Neural progenitor cell (in vitro differentiated cells): ENCODE data around the gene RPH3AL. TPM values are rescaled to one million over a fixed set of nuclear protein-coding genes. Genes with fewer than 3 reads are reported as not detected.

Experiments
- DNase-seq: peaks from one replicate; pipeline ENCODE4 v3.0.0-alpha.2; 2016; ENCODE audit warnings: low spot score
- H2AFZ ChIP-seq: fragments of 200-600 bp; sonication (generic); replicated peaks from 2 replicates; pipeline ENCODE4 v1.6.1; 2016; ENCODE audit warnings: antibody characterized with exemption
- H3F3A ChIP-seq: fragments of 200-600 bp; sonication (generic); 2 replicates; pipeline ENCODE4 v1.6.1; 2016; ENCODE audit warnings: antibody characterized with exemption, low read depth
- H3K27ac ChIP-seq: fragments of 200-600 bp; sonication (generic); 2 replicates; pipeline ENCODE4 v1.5.1; 2016; ENCODE audit warnings: mild to moderate bottlenecking
- H3K27me3 ChIP-seq: fragments of 200-600 bp; sonication (generic); 2 replicates; pipeline ENCODE4 v1.6.1; 2016; ENCODE audit warnings: mild to moderate bottlenecking, moderate library complexity
- H3K36me3 ChIP-seq: fragments of 200-600 bp; sonication (generic); 2 replicates; pipeline ENCODE4 v1.5.1; 2016
- H3K4me1 ChIP-seq: fragments of 200-600 bp; sonication (generic); 2 replicates; pipeline ENCODE4 v1.6.1; 2016; ENCODE audit warnings: mixed run types
- H3K4me2 ChIP-seq: fragments of 200-600 bp; sonication (generic); 2 replicates; pipeline ENCODE4 v1.6.1; 2016
- H3K4me3 ChIP-seq: fragments of 200-600 bp; sonication (generic); 2 replicates; pipeline ENCODE4 v1.5.1; 2016
- H3K79me2 ChIP-seq: fragments of 200-600 bp; sonication (generic); 2 replicates; pipeline ENCODE4 v1.6.1; 2016; ENCODE audit warnings: low read depth
- H3K9ac ChIP-seq: fragments of 200-600 bp; sonication (generic); 2 replicates; pipeline ENCODE4 v1.6.1; 2016
- H3K9me3 ChIP-seq: fragments of 200-600 bp; sonication (generic); 2 replicates; pipeline ENCODE4 v1.5.1; 2016; ENCODE audit warnings: low read depth
- H4K20me1 ChIP-seq: fragments of 200-600 bp; sonication (generic); 2 replicates; pipeline ENCODE4 v1.6.1; 2016; ENCODE audit warnings: low read depth
- H3K27ac Mint-ChIP-seq: 3 replicates; pipeline ENCODE4 v1.8.0; 2021; ENCODE audit warnings: mixed read lengths
- H3K27me3 Mint-ChIP-seq: 2 replicates; pipeline ENCODE4 v1.8.0; 2022; ENCODE audit warnings: low read depth, mild to moderate bottlenecking, inconsistent platforms, moderate library complexity, mixed read lengths; ENCODE audit not compliant: insufficient read depth
- H3K36me3 Mint-ChIP-seq: 3 replicates; pipeline ENCODE4 v1.8.0; 2021; ENCODE audit warnings: mixed read lengths
- H3K4me1 Mint-ChIP-seq: 3 replicates; pipeline ENCODE4 v1.8.0; 2021; ENCODE audit warnings: mixed read lengths
- H3K4me3 Mint-ChIP-seq: 3 replicates; pipeline ENCODE4 v1.8.0; 2021; ENCODE audit warnings: mild to moderate bottlenecking, moderate library complexity, mixed read lengths
- H3K9me3 Mint-ChIP-seq: 3 replicates; pipeline ENCODE4 v1.8.0; 2020; ENCODE audit warnings: mixed read lengths
- CTCF ChIP-seq: fragments of 200-600 bp; sonication (generic); IDR thresholded peaks from 2 replicates; pipeline ENCODE4 v1.5.1; 2017; ENCODE audit warnings: antibody characterized with exemption, mild to moderate bottlenecking
- EZH2 ChIP-seq: fragments of 200-600 bp; sonication (generic); IDR thresholded peaks from 2 replicates; pipeline ENCODE4 v1.6.1; 2017; ENCODE audit warnings: antibody characterized with exemption, mild to moderate bottlenecking, moderate library complexity
- EZH2phosphoT487 ChIP-seq: fragments of 200-600 bp; sonication (generic); IDR thresholded peaks from 2 replicates; pipeline ENCODE4 v1.6.1; 2017; ENCODE audit warnings: antibody characterized with exemption
- total RNA-seq: library from RNA; depleted of rRNA; stranded (reverse); fragments of >200 nt; gene quantifications from 2 replicates; pipeline ENCODE4 v1.2.3, GENCODE V29; 2015; ENCODE audit warnings: low replicate concordance

RPH3AL gene
- total RNA-seq, 1 donor from 2014 or later, result 7.5 TPM

- H3K27me3 ChIP-seq, result peaks cover 73% of the 10 kb centered on the region
- Mint-ChIP-seq H3K27me3 (peaks cover 53% of the 10 kb centered on the region), H3K4me3 (no peak overlapping the region), H3K27ac (no peak overlapping the region), H3K9me3 (peaks cover 4% of the 10 kb centered on the region), H3K36me3 (peaks cover 2% of the 10 kb centered on the region), H3K4me1 (peaks cover 17% of the 10 kb centered on the region)
- no peak for DNase-seq
- no peak overlapping the region for H3K4me3 ChIP-seq
- H3K4me1 ChIP-seq, result peaks cover 34% of the 10 kb centered on the region
- H3F3A ChIP-seq, result peaks cover 15% of the 10 kb centered on the region
- H3K9me3 ChIP-seq, result no peaks in the 10 kb centered on the region
- no peaks in the 10 kb centered on the region for H3K79me2 ChIP-seq
- H2AFZ ChIP-seq, result no peak overlapping the region
- no peak overlapping the region for H3K4me2 ChIP-seq
- H3K27ac ChIP-seq, result no peak overlapping the region
- H3K36me3 ChIP-seq, result no peaks in the 10 kb centered on the region
- H3K9ac ChIP-seq, result no peak overlapping the region
- H4K20me1 ChIP-seq, result peaks cover 13% of the 10 kb centered on the region
- TF ChIP-seq CTCF (no peak), EZH2 (peak; percentile 19), EZH2phosphoT487 (no peak)
Measured at GRCh38 chr17:183021-183420, 169.6 kb downstream of the RPH3AL start.

GRCh38 chr17:182050-182751 is 170.4 kb downstream of the RPH3AL start:
- Mint-ChIP-seq H3K9me3 (peaks cover 4% of the 10 kb centered on the region), H3K36me3 (peaks cover 2% of the 10 kb centered on the region), H3K4me3 (peak overlapping the region; percentile 83), H3K27me3 (peaks cover 57% of the 10 kb centered on the region), H3K4me1 (peaks cover 18% of the 10 kb centered on the region), H3K27ac (peak overlapping the region; percentile 81)
- Histone ChIP-seq H3K36me3 (no peaks in the 10 kb centered on the region), H3K4me1 (peaks cover 31% of the 10 kb centered on the region), H3K27ac (no peak overlapping the region), H3K9me3 (no peaks in the 10 kb centered on the region), H3K9ac (no peak overlapping the region), H3K4me2 (peak overlapping the region; percentile 72), H2AFZ (no peak overlapping the region), H4K20me1 (peaks cover 13% of the 10 kb centered on the region), H3K27me3 (peaks cover 81% of the 10 kb centered on the region), H3F3A (peaks cover 12% of the 10 kb centered on the region), H3K4me3 (peak overlapping the region; percentile 35), H3K79me2 (no peaks in the 10 kb centered on the region)
- TF ChIP-seq EZH2, result no peak
- TF ChIP-seq EZH2phosphoT487, result no peak
- TF ChIP-seq CTCF, result no peak
- no peak for DNase-seq

- Histone ChIP-seq H3K4me3 (peak within 1 kb of the TSS; percentile 52), H3K4me1 (peaks cover 25% of the 10 kb centered on the region), H4K20me1 (peaks cover 13% of the 10 kb centered on the region), H3K36me3 (no peaks in the 10 kb centered on the region), H3K27ac (no peak within 1 kb of the TSS), H3K27me3 (peaks cover 88% of the 10 kb centered on the region), H3K9ac (no peak within 1 kb of the TSS), H3K9me3 (no peaks in the 10 kb centered on the region), H2AFZ (peak within 1 kb of the TSS; percentile 77), H3K79me2 (no peaks in the 10 kb centered on the region), H3F3A (peaks cover 12% of the 10 kb centered on the region), H3K4me2 (peak within 1 kb of the TSS; percentile 89)
- TF ChIP-seq CTCF (no peak), EZH2phosphoT487 (no peak), EZH2 (no peak)
- H3K36me3 Mint-ChIP-seq, result peaks cover 2% of the 10 kb centered on the region
- H3K27ac Mint-ChIP-seq, result peak within 1 kb of the TSS; percentile 81
- peak; percentile 83 for DNase-seq
- H3K4me1 Mint-ChIP-seq, result peaks cover 15% of the 10 kb centered on the region
- H3K27me3 Mint-ChIP-seq, result peaks cover 55% of the 10 kb centered on the region
- peaks cover 4% of the 10 kb centered on the region for H3K9me3 Mint-ChIP-seq
- H3K4me3 Mint-ChIP-seq, result peak within 1 kb of the TSS; percentile 83
Measured at GRCh38 chr17:181245-182049, 171.2 kb downstream of the RPH3AL start, which contains the start of gene DOC2B. TSS of gene DOC2B (minus strand) at chr17:181650. CDS start at chr17:181479, 171 bp downstream.
